Astrocyte (in vitro differentiated cells and primary cell): ENCODE data around the gene HPS6. TPM values are rescaled to one million over a fixed set of nuclear protein-coding genes. Genes with fewer than 3 reads are reported as not detected.

Experiments
- DNase-seq: peaks from one replicate; pipeline ENCODE4 v3.0.0-alpha.2; 2010; ENCODE audit warnings: low read depth
- FAIRE-seq: peaks from 2 replicates; lab custom pipeline; 2011; peaks lifted over from hg19 to GRCh38; lab: Jason Lieb, UNC
- H2AFZ ChIP-seq: 2 replicates; pipeline ENCODE4 v1.6.0; 2012; ENCODE audit warnings: low read depth, low read length, inconsistent platforms
- H3K27ac ChIP-seq: 2 replicates; pipeline ENCODE4 v1.5.1; 2011; ENCODE audit warnings: low read depth, low read length, inconsistent platforms
- H3K27me3 ChIP-seq: 2 replicates; pipeline ENCODE4 v1.6.0; 2011; ENCODE audit warnings: low read length, inconsistent platforms; ENCODE audit not compliant: insufficient read depth
- H3K36me3 ChIP-seq: 2 replicates; pipeline ENCODE4 v1.5.1; 2011; ENCODE audit warnings: low read length, inconsistent platforms; ENCODE audit not compliant: insufficient read depth
- H3K4me1 ChIP-seq: 2 replicates; pipeline ENCODE4 v1.5.1; 2011; ENCODE audit warnings: low read length, inconsistent platforms; ENCODE audit not compliant: insufficient read depth
- H3K4me2 ChIP-seq: 2 replicates; pipeline ENCODE4 v1.6.0; 2012; ENCODE audit warnings: low read length, inconsistent platforms
- H3K4me3 ChIP-seq: 2 replicates; pipeline ENCODE4 v1.5.1; 2011; ENCODE audit warnings: low read depth, mild to moderate bottlenecking, low read length, inconsistent platforms; ENCODE audit not compliant: insufficient read depth
- H3K79me2 ChIP-seq: 2 replicates; pipeline ENCODE4 v1.6.0; 2012; ENCODE audit warnings: mild to moderate bottlenecking, low read length, inconsistent platforms; ENCODE audit not compliant: insufficient read depth
- H3K9ac ChIP-seq: 2 replicates; pipeline ENCODE4 v1.6.0; 2012; ENCODE audit warnings: mild to moderate bottlenecking, low read length, inconsistent platforms
- H3K9me3 ChIP-seq: 2 replicates; pipeline ENCODE4 v1.5.1; 2012; ENCODE audit warnings: low read depth, mild to moderate bottlenecking, low read length, inconsistent platforms; ENCODE audit not compliant: insufficient read depth
- H4K20me1 ChIP-seq: 2 replicates; pipeline ENCODE4 v1.6.0; 2012; ENCODE audit warnings: low read length, inconsistent platforms; ENCODE audit not compliant: insufficient read depth
- H3K27ac Mint-ChIP-seq: one replicate; pipeline ENCODE4 v1.8.0; 2021; ENCODE audit warnings: mild to moderate bottlenecking, mixed read lengths; ENCODE audit not compliant: unreplicated experiment
- H3K27me3 Mint-ChIP-seq: one replicate; pipeline ENCODE4 v1.8.0; 2021; ENCODE audit warnings: low read depth, mixed read lengths; ENCODE audit not compliant: unreplicated experiment
- H3K36me3 Mint-ChIP-seq: one replicate; pipeline ENCODE4 v1.8.0; 2021; ENCODE audit warnings: low read depth, mixed read lengths; ENCODE audit not compliant: unreplicated experiment
- H3K4me1 Mint-ChIP-seq: one replicate; pipeline ENCODE4 v1.8.0; 2021; ENCODE audit warnings: low read depth, mixed read lengths; ENCODE audit not compliant: unreplicated experiment
- H3K4me3 Mint-ChIP-seq: one replicate; pipeline ENCODE4 v1.8.0; 2021; ENCODE audit warnings: mild to moderate bottlenecking, moderate library complexity, mixed read lengths; ENCODE audit not compliant: unreplicated experiment
- H3K9me3 Mint-ChIP-seq: one replicate; pipeline ENCODE4 v1.8.0; 2021; ENCODE audit warnings: mild to moderate bottlenecking, mixed read lengths; ENCODE audit not compliant: unreplicated experiment
- EZH2 ChIP-seq: IDR thresholded peaks from 2 replicates; pipeline ENCODE4 v1.6.1; 2012; ENCODE audit warnings: mild to moderate bottlenecking, low read length, inconsistent platforms; ENCODE audit not compliant: insufficient read depth
- total RNA-seq: library from RNA; stranded (reverse); gene quantifications from 2 replicates; pipeline ENCODE4 v1.2.1, GENCODE V29; 2021
- TF ChIP-seq, protein P1 (sequence below): IDR thresholded peaks from 2 replicates; pipeline ENCODE4 v1.5.1; 2011; ENCODE audit warnings: low read depth, mild to moderate bottlenecking, inconsistent platforms, low read length, moderate library complexity; ENCODE audit not compliant: insufficient read depth

Gene HPS6
- total RNA-seq, 1 donor from 2014 or later: 23.0 TPM

DNA sequence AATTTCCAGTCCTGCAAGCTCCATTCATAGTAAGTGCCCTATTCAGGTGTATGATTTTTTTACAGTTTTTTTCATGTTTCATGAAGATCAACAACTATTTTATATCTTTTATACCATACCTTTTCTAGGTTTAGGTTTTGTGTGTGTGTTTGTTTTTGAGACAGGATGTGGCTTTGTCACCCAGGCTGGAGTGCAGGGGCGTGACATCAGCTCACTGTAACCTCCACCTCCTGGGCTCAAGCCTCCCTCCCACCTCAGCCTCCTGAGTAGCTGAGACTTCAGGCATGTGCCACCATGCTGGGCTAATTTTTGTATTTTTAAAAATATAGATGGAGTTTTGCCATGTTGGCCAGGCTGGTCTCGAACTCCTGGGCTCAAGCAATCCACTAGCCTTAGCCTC, 44.2 kb upstream of the HPS6 start:
- Histone ChIP-seq H3K36me3 (peaks cover 11% of the 10 kb centered on the region), H3K9me3 (no peaks in the 10 kb centered on the region), H3K4me2 (no peak overlapping the region), H4K20me1 (peaks cover 5% of the 10 kb centered on the region), H3K4me1 (no peaks in the 10 kb centered on the region), H2AFZ (no peak overlapping the region), H3K79me2 (no peaks in the 10 kb centered on the region), H3K9ac (no peak overlapping the region), H3K27me3 (no peaks in the 10 kb centered on the region), H3K4me3 (no peak overlapping the region), H3K27ac (no peak overlapping the region)
- Mint-ChIP-seq H3K4me3 (no peak overlapping the region), H3K27ac (no peak overlapping the region), H3K36me3 (peaks cover 1% of the 10 kb centered on the region), H3K4me1 (no peaks in the 10 kb centered on the region), H3K27me3 (no peaks in the 10 kb centered on the region), H3K9me3 (no peaks in the 10 kb centered on the region)
- DNase-seq (no peak), FAIRE-seq (no peak)
- TF ChIP-seq EZH2: no peak
- TF ChIP-seq, protein P1, sequence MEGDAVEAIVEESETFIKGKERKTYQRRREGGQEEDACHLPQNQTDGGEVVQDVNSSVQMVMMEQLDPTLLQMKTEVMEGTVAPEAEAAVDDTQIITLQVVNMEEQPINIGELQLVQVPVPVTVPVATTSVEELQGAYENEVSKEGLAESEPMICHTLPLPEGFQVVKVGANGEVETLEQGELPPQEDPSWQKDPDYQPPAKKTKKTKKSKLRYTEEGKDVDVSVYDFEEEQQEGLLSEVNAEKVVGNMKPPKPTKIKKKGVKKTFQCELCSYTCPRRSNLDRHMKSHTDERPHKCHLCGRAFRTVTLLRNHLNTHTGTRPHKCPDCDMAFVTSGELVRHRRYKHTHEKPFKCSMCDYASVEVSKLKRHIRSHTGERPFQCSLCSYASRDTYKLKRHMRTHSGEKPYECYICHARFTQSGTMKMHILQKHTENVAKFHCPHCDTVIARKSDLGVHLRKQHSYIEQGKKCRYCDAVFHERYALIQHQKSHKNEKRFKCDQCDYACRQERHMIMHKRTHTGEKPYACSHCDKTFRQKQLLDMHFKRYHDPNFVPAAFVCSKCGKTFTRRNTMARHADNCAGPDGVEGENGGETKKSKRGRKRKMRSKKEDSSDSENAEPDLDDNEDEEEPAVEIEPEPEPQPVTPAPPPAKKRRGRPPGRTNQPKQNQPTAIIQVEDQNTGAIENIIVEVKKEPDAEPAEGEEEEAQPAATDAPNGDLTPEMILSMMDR: no peak

DNA sequence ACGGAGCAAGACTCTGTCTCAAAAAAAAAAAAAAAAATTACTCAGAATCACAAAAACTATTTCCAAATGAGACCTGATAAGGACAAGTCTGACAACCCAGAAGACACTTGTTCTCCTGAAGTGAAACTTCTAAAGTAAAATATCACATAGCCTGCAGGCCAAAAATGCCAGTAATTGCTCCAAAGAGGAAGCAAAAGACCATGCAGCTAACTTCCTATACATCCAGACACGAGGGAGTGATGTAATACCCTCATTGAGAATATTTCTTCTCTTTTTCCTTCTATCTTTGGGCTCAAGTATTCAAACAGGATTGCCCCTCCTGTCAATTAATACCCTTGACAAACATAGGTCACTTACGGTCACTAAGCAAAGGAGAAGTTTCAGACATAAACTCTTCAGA, 40.4 kb upstream of the HPS6 start:
- Histone ChIP-seq H3K9me3 (no peaks in the 10 kb centered on the region), H3K4me3 (no peak overlapping the region), H3K27ac (no peak overlapping the region), H4K20me1 (no peaks in the 10 kb centered on the region), H3K36me3 (peaks cover 16% of the 10 kb centered on the region), H2AFZ (no peak overlapping the region), H3K27me3 (no peaks in the 10 kb centered on the region), H3K9ac (no peak overlapping the region), H3K4me2 (no peak overlapping the region), H3K4me1 (no peaks in the 10 kb centered on the region), H3K79me2 (no peaks in the 10 kb centered on the region)
- H3K27ac Mint-ChIP-seq: no peak overlapping the region
- no peaks in the 10 kb centered on the region for H3K27me3 Mint-ChIP-seq
- no peaks in the 10 kb centered on the region for H3K9me3 Mint-ChIP-seq
- H3K4me1 Mint-ChIP-seq: no peaks in the 10 kb centered on the region
- H3K4me3 Mint-ChIP-seq: no peak overlapping the region
- TF ChIP-seq EZH2: no peak
- TF ChIP-seq, protein P1: no peak
- FAIRE-seq (no peak), DNase-seq (no peak)
- peaks cover 2% of the 10 kb centered on the region for H3K36me3 Mint-ChIP-seq

DNA sequence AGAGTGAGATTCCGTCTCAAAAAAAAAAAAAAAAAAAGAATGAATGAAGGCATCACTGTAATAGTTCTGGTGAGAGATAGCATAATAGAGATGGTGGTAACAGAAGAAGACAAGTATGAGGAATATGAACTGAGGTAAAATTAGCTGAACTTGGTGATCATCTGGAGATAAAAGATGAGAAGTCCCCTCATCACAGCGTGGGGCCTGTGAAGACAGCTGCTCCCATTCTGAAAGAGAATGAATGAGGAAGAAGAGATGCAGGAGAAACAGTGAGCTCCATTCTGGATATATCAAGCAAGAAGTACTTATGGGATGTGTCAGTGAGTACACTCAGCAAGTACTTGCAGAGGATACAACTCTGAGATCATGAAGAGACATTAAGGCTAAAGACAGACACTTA, 37.9 kb upstream of the HPS6 start:
- Mint-ChIP-seq H3K27me3 (no peaks in the 10 kb centered on the region), H3K9me3 (no peaks in the 10 kb centered on the region), H3K4me3 (no peak overlapping the region), H3K4me1 (no peaks in the 10 kb centered on the region), H3K36me3 (peaks cover 5% of the 10 kb centered on the region), H3K27ac (no peak overlapping the region)
- no peak for FAIRE-seq
- Histone ChIP-seq H3K4me3 (no peak overlapping the region), H3K36me3 (peaks cover 16% of the 10 kb centered on the region), H3K4me2 (no peak overlapping the region), H3K9me3 (no peaks in the 10 kb centered on the region), H3K27me3 (no peaks in the 10 kb centered on the region), H4K20me1 (no peaks in the 10 kb centered on the region), H3K79me2 (no peaks in the 10 kb centered on the region), H2AFZ (no peak overlapping the region), H3K4me1 (no peaks in the 10 kb centered on the region), H3K27ac (no peak overlapping the region), H3K9ac (no peak overlapping the region)
- TF ChIP-seq, protein P1: no peak
- no peak for TF ChIP-seq EZH2
- DNase-seq: no peak
